GM18498 (cell line): ENCODE measurements around the gene CSF2.

ENCODE experiments used
- ATAC-seq: cut with Tn5 transposase; IDR thresholded peaks from one replicate; pipeline ENCODE4 v1.9.1; 2021; ENCODE audit warnings: mild to moderate bottlenecking, moderate library complexity; ENCODE audit not compliant: unreplicated experiment

CSF2 gene

GRCh38 chr5:132067941-132068808 lies 5.4 kb upstream of the CSF2 start:
- ATAC-seq, result no peak

DNA sequence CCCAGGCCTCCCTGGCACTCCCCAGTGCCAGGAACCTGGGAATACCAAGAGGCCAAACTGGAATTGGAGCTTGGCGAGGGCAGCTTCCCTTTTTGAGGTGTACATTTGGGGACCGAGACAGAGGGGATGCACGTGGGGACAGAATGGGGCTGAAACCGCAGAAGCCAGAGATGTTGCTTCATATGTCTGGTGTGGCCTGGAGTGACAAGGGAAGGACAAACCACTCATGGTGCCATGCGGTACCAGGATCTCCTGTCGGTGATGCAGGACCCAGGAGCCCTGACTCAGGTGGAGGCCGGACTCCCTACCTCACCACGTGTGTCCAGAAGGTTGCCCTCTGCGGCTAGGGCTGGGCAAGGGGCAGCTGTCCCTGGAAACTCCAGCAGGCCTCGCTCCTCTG lies 4.0 kb upstream of the CSF2 start:
- no peak for ATAC-seq

- no peak for ATAC-seq
These were observed 3.6 kb upstream of the CSF2 start for GRCh38 chr5:132069994-132070393.

DNA sequence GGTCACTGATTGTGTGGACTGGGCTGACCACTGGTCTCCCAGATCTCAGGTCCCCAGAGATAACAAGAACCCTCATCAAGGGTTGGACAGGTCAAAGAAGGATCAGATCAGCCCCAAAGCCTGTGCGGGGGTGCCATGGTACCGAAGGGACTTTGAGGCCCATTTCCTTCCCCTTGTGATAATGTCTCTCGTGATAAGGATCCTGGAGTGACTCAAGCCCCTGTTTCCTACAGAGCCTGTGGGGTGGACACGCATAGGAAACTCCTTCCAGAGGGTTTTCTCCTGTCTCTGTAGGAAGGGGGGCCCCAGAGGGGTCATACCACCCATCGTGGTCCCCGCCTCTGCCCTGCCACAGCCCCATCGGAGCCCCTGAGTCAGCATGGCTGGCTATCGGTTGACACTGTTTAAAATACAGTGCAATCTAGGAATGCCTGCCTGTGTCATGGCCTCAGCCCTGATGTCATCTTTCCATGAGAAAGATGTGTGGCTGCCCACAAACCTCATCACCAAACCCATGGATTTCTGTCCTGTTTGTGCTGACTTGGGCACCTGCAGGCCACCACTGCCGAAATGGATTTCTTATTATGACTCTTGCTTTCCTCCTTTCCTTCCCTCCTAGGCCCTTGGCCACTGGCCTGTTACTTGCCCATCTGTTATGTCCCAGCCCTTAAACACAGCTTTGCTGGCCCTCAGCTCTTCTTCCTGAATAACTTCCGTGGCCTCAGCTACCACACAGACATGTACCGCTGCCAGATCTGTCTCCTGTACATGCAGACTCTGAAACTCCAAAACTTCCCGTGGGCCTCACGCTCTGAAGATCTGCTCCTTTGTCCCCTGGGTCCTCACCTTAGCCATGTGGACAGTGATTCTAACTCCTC lies 2.9 kb upstream of the CSF2 start:
- no peak for ATAC-seq

- no peak for ATAC-seq
These were observed 2.3 kb upstream of the CSF2 start for GRCh38 chr5:132071338-132071707.

GRCh38 chr5:132072070-132072469 lies 1.5 kb upstream of the CSF2 start:
- ATAC-seq, result no peak

DNA sequence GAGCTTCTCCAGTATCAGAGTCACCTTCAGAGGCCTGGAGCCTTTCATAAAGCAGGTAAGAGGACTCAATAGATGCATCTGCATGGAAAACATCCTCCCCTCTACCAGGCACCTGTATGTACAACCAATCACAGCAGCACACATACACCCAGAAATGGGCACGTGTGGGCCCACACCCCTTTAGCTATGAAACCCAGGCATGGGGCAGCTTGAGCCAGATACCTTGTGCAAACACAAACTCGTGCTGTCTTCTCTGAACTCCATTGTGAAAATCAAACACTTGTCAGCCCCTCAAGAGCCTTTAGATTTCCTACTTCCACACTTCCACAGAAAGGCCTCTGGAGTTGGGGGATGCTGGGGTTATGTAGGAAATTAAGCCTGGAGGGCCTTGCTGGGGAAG lies 1.1 kb upstream of the CSF2 start:
- ATAC-seq, result no peak

DNA sequence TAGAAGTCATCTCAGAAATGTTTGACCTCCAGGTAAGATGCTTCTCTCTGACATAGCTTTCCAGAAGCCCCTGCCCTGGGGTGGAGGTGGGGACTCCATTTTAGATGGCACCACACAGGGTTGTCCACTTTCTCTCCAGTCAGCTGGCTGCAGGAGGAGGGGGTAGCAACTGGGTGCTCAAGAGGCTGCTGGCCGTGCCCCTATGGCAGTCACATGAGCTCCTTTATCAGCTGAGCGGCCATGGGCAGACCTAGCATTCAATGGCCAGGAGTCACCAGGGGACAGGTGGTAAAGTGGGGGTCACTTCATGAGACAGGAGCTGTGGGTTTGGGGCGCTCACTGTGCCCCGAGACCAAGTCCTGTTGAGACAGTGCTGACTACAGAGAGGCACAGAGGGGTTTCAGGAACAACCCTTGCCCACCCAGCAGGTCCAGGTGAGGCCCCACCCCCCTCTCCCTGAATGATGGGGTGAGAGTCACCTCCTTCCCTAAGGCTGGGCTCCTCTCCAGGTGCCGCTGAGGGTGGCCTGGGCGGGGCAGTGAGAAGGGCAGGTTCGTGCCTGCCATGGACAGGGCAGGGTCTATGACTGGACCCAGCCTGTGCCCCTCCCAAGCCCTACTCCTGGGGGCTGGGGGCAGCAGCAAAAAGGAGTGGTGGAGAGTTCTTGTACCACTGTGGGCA lies 642 bp downstream of the CSF2 start:
- no peak for ATAC-seq

GRCh38 chr5:132074772-132075718 lies 1.5 kb downstream of the CSF2 start:
- no peak for ATAC-seq

- ATAC-seq, result no peak
These were observed 2.1 kb downstream of the CSF2 start for GRCh38 chr5:132075719-132076077.

DNA sequence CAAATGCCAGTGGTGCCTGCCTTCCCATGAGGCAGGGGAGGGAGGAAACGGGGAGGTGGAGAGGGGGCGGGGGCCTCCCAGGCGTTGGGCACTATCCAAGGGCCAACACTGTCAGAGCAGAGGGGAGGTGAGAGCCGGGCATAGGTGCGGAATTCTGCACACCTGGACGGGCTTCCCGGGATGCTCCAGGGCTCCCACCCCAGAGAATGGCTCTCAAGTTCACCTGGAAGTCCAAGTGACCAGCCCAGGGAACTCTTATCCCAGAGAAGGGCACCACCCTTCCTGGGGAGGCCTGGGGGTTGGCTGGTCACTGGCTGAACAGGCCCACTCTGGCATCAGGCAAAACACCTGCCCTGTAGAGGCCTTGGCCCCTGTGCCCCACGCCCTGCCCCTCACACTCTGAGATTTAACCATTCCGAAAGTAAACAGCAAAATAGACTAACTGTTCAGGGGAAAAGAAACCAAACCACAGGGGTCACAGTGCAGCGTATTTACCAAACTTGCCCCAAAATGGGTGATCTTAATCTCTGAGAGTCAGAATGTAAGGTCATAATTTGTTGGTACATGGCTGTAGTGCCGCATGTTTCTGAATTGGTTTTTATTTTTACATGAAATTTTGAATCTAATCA lies 2.7 kb downstream of the CSF2 start:
- ATAC-seq, result no peak

DNA sequence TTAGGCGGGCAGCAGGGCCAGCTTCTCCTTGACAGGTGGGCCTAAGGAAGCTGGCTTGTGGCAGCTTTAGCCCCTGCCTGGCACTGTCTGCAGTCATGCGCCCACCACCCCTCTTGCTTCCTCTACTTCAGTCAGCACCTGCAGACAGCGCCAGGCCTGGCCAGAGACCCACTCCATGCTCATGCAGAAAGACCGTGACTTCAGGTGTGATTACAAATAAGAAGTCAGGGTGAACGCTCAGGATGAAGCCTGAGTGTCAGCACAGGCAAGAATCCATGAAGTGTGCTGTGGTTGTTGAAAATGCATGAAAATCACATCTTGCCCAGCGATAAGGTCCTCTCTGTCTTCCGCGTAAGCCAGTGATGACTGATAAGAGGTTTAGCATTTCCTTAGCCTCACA lies 3.4 kb downstream of the CSF2 start:
- ATAC-seq, result no peak

DNA sequence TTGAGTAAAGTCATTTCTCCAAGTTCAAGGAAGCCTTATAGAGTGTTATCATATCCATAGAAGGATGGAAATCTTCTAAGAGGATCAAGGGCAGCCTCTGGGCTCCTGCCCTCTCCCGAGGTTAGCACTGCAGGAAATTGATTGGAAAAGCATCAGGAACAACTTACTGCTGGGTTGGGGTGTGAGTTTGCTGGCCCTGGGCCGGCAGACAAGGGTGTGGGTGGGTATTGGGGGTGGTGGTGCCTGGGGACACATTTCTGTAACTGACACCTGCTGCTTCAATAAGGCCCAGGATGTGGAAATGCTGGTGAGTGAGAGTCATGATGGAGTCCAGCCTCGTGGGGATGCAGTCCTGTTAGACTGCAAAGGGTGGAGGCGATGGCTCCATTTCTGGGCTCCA lies 5.5 kb downstream of the CSF2 start:
- ATAC-seq, result no peak

DNA sequence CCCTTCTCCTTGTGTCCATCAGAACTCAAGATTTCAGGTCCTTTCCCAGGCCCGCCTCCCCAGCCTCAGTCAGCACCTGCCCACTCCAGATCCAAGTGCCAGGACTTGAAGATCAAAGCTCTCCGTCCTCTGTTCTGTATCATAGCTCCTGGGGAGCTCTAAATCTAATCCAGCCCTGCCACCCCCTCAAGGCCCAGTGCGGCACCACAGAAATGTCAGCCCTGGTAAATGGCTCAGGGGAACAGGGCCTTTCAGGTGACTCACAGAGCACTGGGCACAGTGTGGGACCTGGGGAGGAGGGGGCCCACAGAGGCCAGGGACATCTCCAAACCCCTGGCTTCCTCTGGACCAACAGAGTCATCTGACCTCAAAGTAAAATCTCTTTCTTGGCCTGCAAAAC lies 6.0 kb downstream of the CSF2 start:
- ATAC-seq, result no peak

- no peak for ATAC-seq
These were observed 7.0 kb downstream of the CSF2 start for GRCh38 chr5:132080595-132080994.

DNA sequence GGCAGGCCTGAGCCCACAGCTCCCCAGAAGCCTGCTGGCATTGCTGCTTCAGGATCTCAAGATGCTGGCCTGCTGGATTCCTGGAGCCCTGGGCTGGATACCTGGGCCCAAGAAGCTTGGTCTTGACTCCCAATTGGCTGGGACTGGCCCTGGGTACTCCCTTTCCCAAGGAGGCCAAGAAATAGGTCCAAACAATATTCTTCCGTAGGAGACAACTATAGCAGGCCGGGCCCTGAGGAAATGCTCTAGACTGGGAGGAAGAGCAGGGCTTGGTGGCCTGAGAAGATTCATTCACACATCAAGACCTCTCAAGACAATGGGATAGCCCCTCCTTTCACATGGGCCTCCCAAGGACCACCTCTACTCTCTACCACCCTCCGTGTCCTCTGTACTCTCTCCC lies 7.9 kb downstream of the CSF2 start:
- no peak for ATAC-seq

GRCh38 chr5:132082329-132083023 lies 8.9 kb downstream of the CSF2 start:
- ATAC-seq, result no peak

GRCh38 chr5:132083071-132083678 lies 9.6 kb downstream of the CSF2 start:
- ATAC-seq, result no peak

DNA sequence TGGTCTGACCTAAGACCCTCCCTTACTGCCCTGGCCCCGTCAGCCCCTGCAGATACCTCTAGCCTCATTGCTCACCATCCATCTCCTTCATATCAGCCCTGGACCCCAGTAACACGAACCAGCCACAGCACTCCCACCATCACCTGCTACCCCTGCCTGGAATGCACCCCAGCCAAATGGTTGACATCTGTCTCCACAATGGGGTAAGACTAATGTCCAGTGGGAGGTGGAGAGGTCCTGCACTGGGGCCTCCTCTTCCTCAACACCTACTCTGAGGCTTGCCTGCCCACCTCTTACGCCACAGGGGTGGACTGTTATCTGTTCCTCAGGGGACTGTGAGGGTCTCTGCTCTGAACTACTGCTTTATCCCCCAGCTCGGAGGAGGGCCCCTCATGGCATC lies 12.1 kb downstream of the CSF2 start:
- ATAC-seq, result no peak
